ENCODE results near the gene NUP35. TPM values are rescaled to one million over a fixed set of nuclear protein-coding genes. Genes with fewer than 3 reads are reported as not detected.
"Not testable (repeated sequence)": the region's sequence is repeated elsewhere in the genome, so short reads cannot be mapped to it uniquely, and the experiment has no call there.

The NUP35 gene
- polyA plus RNA-seq, 3 donors = 21.8 to 27.9 (median 25.6) TPM

- peak in 1 of 11 donors; percentile 5 for DNase-seq (ENCODE audit: extremely low read depth in 1 of 11, low read depth in 9 of 11, low spot score in 4 of 11)
Observed at GRCh38 chr2:183123117-183123958, 905 bp upstream of the NUP35 start.

- no peak for DNase-seq (ENCODE audit: extremely low read depth in 1 of 11, low read depth in 9 of 11, low spot score in 4 of 11)
Observed at GRCh38 chr2:183123959-183124221, 353 bp upstream of the NUP35 start.

GRCh38 chr2:183124957-183125255 is 663 bp downstream of the NUP35 start:
- DNase-seq (ENCODE audit: extremely low read depth in 1 of 11, low read depth in 9 of 11, low spot score in 4 of 11) = no peak

GRCh38 chr2:183125659-183126341 is 1.6 kb downstream of the NUP35 start:
- DNase-seq (ENCODE audit: extremely low read depth in 1 of 11, low read depth in 9 of 11, low spot score in 4 of 11) = no peak

GRCh38 chr2:183126635-183127034 is 2.4 kb downstream of the NUP35 start:
- no peak for DNase-seq (ENCODE audit: extremely low read depth in 1 of 11, low read depth in 9 of 11, low spot score in 4 of 11)

GRCh38 chr2:183134016-183134415 is 9.8 kb downstream of the NUP35 start:
- no peak for DNase-seq (ENCODE audit: extremely low read depth in 1 of 11, low read depth in 9 of 11, low spot score in 4 of 11)

- DNase-seq (ENCODE audit: extremely low read depth in 1 of 11, low read depth in 9 of 11, low spot score in 4 of 11) = no peak
Observed at GRCh38 chr2:183148955-183149354, 24.7 kb downstream of the NUP35 start.

- no peak for DNase-seq (ENCODE audit: extremely low read depth in 1 of 11, low read depth in 9 of 11, low spot score in 4 of 11)
Observed at GRCh38 chr2:183149489-183149888, 25.2 kb downstream of the NUP35 start.

GRCh38 chr2:183152280-183152679 is 28.0 kb downstream of the NUP35 start:
- not testable (repeated sequence) for DNase-seq (ENCODE audit: extremely low read depth in 1 of 11, low read depth in 9 of 11, low spot score in 4 of 11)

- DNase-seq (ENCODE audit: extremely low read depth in 1 of 11, low read depth in 9 of 11, low spot score in 4 of 11) = no peak
Observed at GRCh38 chr2:183153967-183154366, 29.7 kb downstream of the NUP35 start.

- DNase-seq (ENCODE audit: extremely low read depth in 1 of 11, low read depth in 9 of 11, low spot score in 4 of 11) = not testable (repeated sequence)
Observed at GRCh38 chr2:183154772-183155171, 30.5 kb downstream of the NUP35 start.

GRCh38 chr2:183157131-183157530 is 32.9 kb downstream of the NUP35 start:
- DNase-seq (ENCODE audit: extremely low read depth in 1 of 11, low read depth in 9 of 11, low spot score in 4 of 11) = no peak

GRCh38 chr2:183162362-183162761 is 38.1 kb downstream of the NUP35 start:
- no peak for DNase-seq (ENCODE audit: extremely low read depth in 1 of 11, low read depth in 9 of 11, low spot score in 4 of 11)

- no peak for DNase-seq (ENCODE audit: extremely low read depth in 1 of 11, low read depth in 9 of 11, low spot score in 4 of 11)
Observed at GRCh38 chr2:183163821-183164649, 39.8 kb downstream of the NUP35 start.

- DNase-seq (ENCODE audit: extremely low read depth in 1 of 11, low read depth in 9 of 11, low spot score in 4 of 11) = no peak
Observed at GRCh38 chr2:183164650-183165015, 40.4 kb downstream of the NUP35 start.

GRCh38 chr2:183166210-183166609 is 42.0 kb downstream of the NUP35 start:
- DNase-seq (ENCODE audit: extremely low read depth in 1 of 11, low read depth in 9 of 11, low spot score in 4 of 11) = no peak

GRCh38 chr2:183166976-183167375 is 42.7 kb downstream of the NUP35 start:
- DNase-seq (ENCODE audit: extremely low read depth in 1 of 11, low read depth in 9 of 11, low spot score in 4 of 11) = not testable (repeated sequence)

GRCh38 chr2:183172220-183172887 is 48.1 kb downstream of the NUP35 start:
- DNase-seq (ENCODE audit: extremely low read depth in 1 of 11, low read depth in 9 of 11, low spot score in 4 of 11) = no peak

GRCh38 chr2:183179156-183179555 is 54.9 kb downstream of the NUP35 start:
- DNase-seq (ENCODE audit: extremely low read depth in 1 of 11, low read depth in 9 of 11, low spot score in 4 of 11) = no peak

- no peak for DNase-seq (ENCODE audit: extremely low read depth in 1 of 11, low read depth in 9 of 11, low spot score in 4 of 11)
Observed at GRCh38 chr2:183185534-183185933, 61.3 kb downstream of the NUP35 start.

All from renal cortex interstitium (tissue), 11 donors.